NK-92 treated with Interleukin-12 subunit alpha and Interleukin-12 subunit beta, amount 100 ng/mL, for 24 hours (cell line): Measurements from ENCODE around the gene PAX5.

Experiments
- DNase-seq: peaks from one replicate; lab custom pipeline; 2025; lab: John Stamatoyannopoulos, UW

Gene PAX5

GRCh38 chr9:36960575-36960955, 73.5 kb downstream of the PAX5 start:
- no peak for DNase-seq

GRCh38 chr9:36959681-36960574, 74.1 kb downstream of the PAX5 start:
- DNase-seq, result no peak

DNA sequence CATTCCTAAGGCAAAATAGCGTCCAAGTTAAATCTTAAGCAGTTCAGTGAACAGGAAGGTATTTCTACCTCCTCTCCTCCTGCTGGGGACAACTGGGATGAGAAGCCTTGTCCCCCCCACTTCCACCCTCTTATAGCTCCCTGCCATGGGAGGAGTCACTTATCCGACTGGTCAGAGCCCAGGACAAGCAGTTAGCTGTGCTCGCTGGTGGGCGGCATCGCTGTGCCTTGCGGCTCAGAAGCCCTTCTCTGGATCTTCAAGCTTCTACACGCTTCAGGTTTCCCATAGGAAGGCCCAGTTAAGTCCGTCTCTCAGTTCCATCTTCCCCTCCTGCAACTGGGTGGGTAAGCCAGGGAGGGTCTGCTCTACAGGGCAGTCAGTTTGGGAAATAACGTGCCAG, 77.2 kb downstream of the PAX5 start:
- DNase-seq, result no peak

DNA sequence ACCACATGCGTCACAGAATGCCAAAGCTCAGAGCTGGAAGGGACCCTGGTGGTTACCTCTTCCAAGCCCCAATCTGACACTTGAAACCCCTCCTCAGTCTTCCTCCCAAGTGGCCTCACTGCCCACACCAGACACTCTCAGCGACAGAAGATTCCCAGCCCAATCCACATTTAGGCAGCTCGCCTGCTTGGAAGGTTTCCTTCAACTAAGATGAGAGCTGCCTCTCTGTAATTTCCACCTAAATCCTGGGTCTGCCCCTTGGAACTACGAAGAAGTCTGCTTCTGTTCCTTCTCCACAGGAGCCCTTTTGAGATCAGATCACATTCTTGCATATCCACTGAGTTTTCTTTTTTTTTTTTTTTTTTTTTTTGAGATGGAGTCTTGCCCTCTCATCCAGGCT, 83.7 kb downstream of the PAX5 start:
- no peak for DNase-seq

DNA sequence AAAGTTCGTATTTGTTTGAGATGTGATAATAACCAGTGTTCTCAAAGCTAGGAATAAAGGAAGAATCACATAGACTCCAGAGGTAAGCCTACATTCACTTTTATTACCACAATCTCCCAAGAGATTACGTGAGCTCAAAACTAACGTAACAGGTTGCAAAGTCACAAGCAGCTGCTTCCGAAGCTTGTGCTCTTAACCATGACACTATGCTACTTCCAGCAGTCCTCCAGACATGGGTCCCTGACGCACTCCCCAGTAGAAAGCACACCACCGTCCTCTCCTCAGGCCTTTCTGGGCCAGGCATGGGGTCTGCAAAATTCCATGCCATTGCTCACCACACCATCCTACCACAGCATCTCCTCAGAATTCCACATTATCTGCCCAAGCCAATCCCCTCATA, 84.6 kb downstream of the PAX5 start:
- no peak for DNase-seq

GRCh38 chr9:36948051-36948450, 86.0 kb downstream of the PAX5 start:
- DNase-seq, result no peak

DNA sequence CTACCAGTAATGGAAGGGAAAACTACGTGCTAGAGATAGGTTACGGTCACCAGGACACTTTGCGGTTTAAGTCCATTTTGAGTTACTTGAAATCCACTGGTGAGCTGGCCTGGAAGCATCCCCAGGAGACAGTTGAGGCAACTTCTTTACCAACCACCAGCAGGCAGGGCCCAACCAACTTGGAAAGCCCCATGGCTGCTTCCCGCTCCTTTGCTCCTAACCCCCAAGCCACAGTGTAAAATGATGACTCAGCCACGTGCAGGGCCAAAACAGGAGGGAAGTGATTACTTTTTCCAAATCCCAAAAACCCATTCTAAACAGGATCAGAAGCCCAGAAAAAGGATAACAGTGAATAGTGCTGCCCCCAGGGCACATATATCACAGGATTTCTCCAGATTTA, 87.4 kb downstream of the PAX5 start:
- DNase-seq, result no peak

- DNase-seq, result no peak
Measured at GRCh38 chr9:36945999-36946398, 88.1 kb downstream of the PAX5 start.

DNA sequence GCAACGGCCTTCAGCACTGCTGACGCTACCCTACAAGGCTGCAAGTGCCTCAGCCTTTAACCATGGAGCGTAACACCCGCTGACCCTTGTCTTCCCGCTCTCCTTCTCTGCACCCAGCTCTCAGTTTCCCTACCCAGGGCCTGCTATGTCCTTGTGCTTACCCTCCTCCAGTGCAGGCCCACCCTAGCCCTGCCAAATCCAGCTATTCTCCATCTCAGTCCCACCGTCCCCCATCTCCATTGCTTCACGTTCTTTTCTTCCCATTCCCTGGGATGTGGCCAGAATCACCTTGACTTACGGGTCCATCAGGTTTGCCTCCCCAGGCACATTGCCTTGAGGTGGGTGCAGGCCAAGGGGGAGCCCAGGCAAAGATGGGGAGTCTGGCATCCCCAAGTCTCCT, 91.2 kb downstream of the PAX5 start:
- DNase-seq, result no peak

GRCh38 chr9:36941441-36941840, 92.6 kb downstream of the PAX5 start:
- DNase-seq, result no peak

DNA sequence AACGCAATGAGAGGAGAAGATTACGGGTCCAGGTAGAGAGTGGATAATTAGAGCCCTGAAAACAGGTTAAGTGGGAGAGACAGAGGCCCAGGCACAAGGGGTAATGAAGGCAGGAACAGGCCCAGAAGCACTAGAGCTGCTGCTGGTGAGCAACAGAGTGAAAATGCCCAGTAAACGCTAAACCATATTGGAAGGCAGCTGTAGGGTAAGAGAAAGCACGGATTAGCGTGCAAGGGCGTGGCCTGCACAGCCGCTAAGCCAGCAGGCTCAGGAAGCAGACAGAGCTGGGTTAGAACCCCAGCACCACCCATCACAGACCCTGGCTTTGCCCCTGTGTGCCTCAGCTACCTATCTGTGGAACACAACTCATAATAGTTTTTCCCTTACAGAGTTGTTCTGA, 93.2 kb downstream of the PAX5 start:
- no peak for DNase-seq

GRCh38 chr9:36940500-36940853, 93.6 kb downstream of the PAX5 start:
- no peak for DNase-seq

DNA sequence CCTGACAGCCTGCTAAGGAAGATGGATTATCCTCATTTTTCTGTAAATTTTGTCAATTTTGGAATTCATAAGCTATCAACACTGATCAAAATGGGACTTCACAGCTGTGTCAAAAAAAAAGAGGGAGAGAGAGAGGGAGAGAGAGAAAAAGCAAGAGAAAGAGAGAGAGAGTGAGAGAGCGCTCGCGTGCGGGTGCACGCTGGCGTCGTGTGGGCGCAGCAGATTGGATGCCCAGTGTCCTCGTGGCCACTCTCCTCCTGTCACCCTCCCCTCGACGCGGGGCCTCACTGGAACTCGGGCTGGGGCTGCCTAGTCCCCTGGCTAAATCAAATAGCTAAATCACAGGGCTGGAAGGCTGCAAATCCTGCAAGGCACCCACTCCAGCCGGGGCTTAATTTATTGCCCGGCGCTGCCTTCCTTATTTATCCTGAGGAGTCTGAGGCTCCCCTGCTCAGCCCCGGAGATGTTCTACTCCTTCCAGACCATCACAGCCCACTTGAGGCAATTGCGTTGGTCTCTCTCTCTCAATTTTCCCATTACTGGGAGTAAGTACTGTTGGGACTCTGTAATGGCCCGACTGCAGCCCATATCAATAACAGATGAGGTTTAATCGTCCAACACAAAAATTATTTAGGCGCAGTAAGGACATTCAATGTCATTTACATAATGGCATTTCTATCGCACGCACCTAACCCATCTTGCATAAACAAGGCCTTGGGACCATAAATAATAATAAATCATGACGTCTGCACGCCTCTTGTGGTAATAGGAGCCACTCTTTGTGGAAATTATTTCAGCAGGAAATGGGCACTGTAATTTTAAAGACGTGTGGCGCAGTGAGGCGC, 94.2 kb downstream of the PAX5 start:
- DNase-seq, result no peak

GRCh38 chr9:36939214-36939613, 94.9 kb downstream of the PAX5 start:
- no peak for DNase-seq

DNA sequence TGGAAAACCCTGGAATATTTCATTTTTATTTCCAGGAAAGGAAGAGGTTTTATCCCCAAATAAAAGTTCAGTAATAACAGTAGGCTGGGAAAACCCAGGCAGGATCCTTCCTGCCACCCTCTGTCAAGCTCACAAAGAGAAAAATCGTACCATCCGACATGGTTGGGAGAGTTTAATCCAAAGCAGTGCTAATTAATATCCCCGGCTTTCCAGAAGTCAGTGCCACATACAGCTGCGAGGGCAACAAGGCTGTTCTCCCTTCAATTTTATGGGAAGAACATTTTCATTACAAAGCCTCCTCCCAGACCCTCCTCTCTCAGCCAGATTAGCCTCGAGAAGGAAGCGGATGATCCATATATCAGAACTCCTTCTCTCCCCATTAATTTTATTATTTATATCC, 95.5 kb downstream of the PAX5 start:
- DNase-seq, result no peak

- no peak for DNase-seq
Measured at GRCh38 chr9:36937951-36938350, 96.1 kb downstream of the PAX5 start.

DNA sequence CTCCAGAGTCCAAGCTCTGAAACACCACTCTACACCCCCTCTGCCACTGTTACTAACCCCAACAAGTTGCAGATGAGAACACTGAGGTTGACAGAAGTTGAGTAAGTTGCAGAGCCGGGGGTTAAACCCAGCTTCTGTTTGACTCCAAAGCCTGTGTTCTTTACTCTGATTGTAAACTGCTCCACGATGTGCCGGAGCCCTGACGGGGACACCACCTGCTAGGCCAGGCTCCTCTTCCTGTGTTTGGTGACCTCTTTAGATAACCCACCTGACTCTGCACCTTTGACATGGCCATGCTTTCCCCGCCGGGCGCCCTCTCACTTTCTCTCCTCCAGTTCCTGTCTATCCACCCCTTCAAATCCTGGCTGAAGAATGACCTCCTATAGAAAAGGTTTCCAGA, 96.7 kb downstream of the PAX5 start:
- no peak for DNase-seq

- DNase-seq, result no peak
Measured at GRCh38 chr9:36936498-36936831, 97.6 kb downstream of the PAX5 start.

- DNase-seq, result no peak
Measured at GRCh38 chr9:36935768-36936497, 98.1 kb downstream of the PAX5 start.

- DNase-seq, result no peak
Measured at GRCh38 chr9:36935332-36935731, 98.7 kb downstream of the PAX5 start.

- no peak for DNase-seq
Measured at GRCh38 chr9:36934478-36935065, 99.5 kb downstream of the PAX5 start.

GRCh38 chr9:36933676-36934215, 100.3 kb downstream of the PAX5 start:
- no peak for DNase-seq
